GM13977 (cell line): ENCODE results near the gene ITSN1.

Experiments used
- DNase-seq: peaks from one replicate; pipeline ENCODE4 v3.0.0; 2012; ENCODE audit warnings: low spot score
- CTCF ChIP-seq: IDR thresholded peaks from 2 replicates; pipeline ENCODE4 v1.5.1; 2012; ENCODE audit warnings: mild to moderate bottlenecking, control low read depth; ENCODE audit not compliant: insufficient read depth; ENCODE audit errors: extremely low read depth, missing control alignments
- in situ Hi-C: fragments of 300-500 bp; cut with MboI; formaldehyde crosslinking; loops from one replicate; pipeline ENCODE4 v1.12.0; 2022; ENCODE audit warnings: low sequenced_read_pairs, low pct_unique_long_range_greater_than_20kb, mixed read lengths, inconsistent platforms; ENCODE audit not compliant: unreplicated experiment

Gene ITSN1

GRCh38 chr21:33881689-33882440, 239.6 kb downstream of the ITSN1 start:
- in situ Hi-C loops, result no loop called here
- no peak for DNase-seq
- no peak for TF ChIP-seq CTCF

GRCh38 chr21:33883118-33883517, 240.8 kb downstream of the ITSN1 start:
- in situ Hi-C loops, result no loop called here
- no peak for DNase-seq
- TF ChIP-seq CTCF, result no peak

GRCh38 chr21:33884376-33885171, 242.3 kb downstream of the ITSN1 start:
- no peak for TF ChIP-seq CTCF
- DNase-seq, result no peak
- in situ Hi-C loops, result no loop called here

GRCh38 chr21:33885172-33885514, 242.8 kb downstream of the ITSN1 start:
- DNase-seq, result no peak
- in situ Hi-C loops, result no loop called here
- TF ChIP-seq CTCF, result no peak

GRCh38 chr21:33886321-33886720, 244.0 kb downstream of the ITSN1 start:
- in situ Hi-C loops, result no loop called here
- DNase-seq, result no peak
- TF ChIP-seq CTCF, result no peak

GRCh38 chr21:33890187-33890586, 247.9 kb downstream of the ITSN1 start:
- TF ChIP-seq CTCF, result no peak
- no peak for DNase-seq
- in situ Hi-C loops, result no loop called here
